Activated naive CD4-positive, alpha-beta T cell treated with anti-CD3 and anti-CD28 coated beads, Interleukin-2, amount 10 ng/mL, durations not matched to agents 7 days and 5 days (primary cell): ENCODE data around the gene SSBP3.

Experiments used
- CTCF ChIA-PET: fragments of 350-600 bp; sonication (Branson Sonifier 250); formaldehyde crosslinking; loops from one replicate; lab custom pipeline; 2021; ENCODE audit warnings: antibody characterized with exemption; lab: Charles Lee
- DNase-seq: peaks from one replicate; pipeline ENCODE4 v3.0.0-alpha.2; 2020
- H3K27ac Mint-ChIP-seq: one replicate; pipeline ENCODE4 v1.8.0; 2021; ENCODE audit warnings: mild to moderate bottlenecking, moderate library complexity, mixed read lengths
- H3K27me3 Mint-ChIP-seq: one replicate; pipeline ENCODE4 v1.8.0; 2021; ENCODE audit warnings: mild to moderate bottlenecking, mixed read lengths
- H3K36me3 Mint-ChIP-seq: one replicate; pipeline ENCODE4 v1.8.0; 2021; ENCODE audit warnings: mixed read lengths
- H3K4me1 Mint-ChIP-seq: one replicate; pipeline ENCODE4 v1.8.0; 2021; ENCODE audit warnings: mixed read lengths
- H3K4me3 Mint-ChIP-seq: one replicate; pipeline ENCODE4 v1.8.0; 2021; ENCODE audit warnings: mild to moderate bottlenecking, moderate library complexity, mixed read lengths
- H3K9me3 Mint-ChIP-seq: one replicate; pipeline ENCODE4 v1.8.0; 2021; ENCODE audit warnings: mixed read lengths

The SSBP3 gene

DNA sequence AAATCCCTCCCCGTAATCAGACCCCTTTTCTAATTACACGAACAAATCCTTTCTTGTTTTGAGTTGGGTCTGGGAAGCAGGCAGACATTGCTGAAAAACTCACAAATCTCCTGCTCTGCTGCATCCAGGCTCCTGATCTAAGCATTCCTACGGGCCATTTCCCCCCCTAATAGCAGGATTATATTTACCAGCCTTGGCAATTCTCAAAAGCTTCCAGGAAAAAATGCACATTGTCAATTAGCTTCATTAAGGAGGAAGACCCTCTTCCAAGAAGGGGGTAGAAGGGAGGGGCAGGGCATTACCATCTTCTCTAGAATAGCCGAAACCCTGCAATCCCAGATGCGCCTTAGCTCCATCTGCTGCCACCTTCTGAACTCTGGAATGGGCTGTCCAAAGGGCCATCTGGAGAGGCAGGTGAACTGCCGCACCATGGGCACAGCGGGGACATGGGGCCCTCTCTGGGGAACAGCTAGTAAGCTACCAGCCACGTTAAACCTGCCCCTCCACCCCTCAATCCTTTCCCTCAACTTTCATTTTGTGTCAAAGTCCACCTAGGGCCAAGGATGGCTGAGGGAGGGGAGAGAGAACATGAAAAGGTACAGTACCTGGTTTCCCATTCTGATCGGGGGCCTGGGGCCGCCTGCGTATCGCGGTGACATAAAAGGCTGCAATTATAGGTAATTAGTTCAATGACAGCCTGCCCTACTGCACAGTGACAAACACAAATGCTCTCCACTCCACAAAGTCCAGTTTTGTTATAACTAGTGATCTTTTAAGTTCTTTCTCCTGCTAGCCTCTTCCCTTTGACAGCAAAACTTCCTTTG lies 149.5 kb downstream of the SSBP3 start:
- no peaks in the 10 kb centered on the region for H3K9me3 Mint-ChIP-seq
- H3K4me3 Mint-ChIP-seq = no peak overlapping the region
- CTCF ChIA-PET = no interaction called here
- no peak for DNase-seq
- H3K27ac Mint-ChIP-seq = peak overlapping the region; percentile 30
- no peaks in the 10 kb centered on the region for H3K27me3 Mint-ChIP-seq
- peaks cover 6% of the 10 kb centered on the region for H3K4me1 Mint-ChIP-seq
- peaks cover 13% of the 10 kb centered on the region for H3K36me3 Mint-ChIP-seq

DNA sequence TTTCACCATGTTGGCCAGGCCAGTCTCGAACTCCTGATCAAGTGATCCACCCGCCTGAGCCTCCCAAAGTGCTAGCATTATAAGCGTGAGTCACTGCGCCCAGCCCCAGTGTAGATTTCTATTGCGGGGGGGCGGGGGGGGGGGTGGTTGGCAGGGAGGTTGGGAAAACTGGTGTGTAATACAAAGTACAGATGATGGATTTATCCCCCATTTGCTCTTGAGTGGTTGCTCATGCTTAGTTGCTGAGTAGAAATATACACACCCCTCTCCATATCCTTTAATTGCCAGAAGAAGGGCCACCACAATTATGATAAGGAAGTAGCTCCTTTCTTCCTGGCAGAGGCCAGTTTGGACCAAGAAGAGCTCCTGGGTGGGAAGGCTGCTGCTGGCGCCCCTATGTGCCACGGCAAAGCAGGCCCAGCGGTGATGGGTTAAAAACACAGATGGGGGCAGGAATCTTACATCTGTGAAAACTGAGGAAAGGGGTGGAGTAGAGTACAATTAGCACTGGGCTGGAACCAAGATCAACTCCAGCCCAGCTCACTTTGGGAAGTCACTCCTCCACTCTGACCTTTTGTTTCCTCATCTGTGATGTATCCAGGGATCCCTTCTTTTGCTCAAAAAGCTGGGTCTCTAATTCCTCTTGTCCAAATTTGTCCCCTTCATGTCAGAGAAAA lies 151.0 kb downstream of the SSBP3 start:
- no peaks in the 10 kb centered on the region for H3K27me3 Mint-ChIP-seq
- no peaks in the 10 kb centered on the region for H3K9me3 Mint-ChIP-seq
- CTCF ChIA-PET = no interaction called here
- peaks cover 11% of the 10 kb centered on the region for H3K36me3 Mint-ChIP-seq
- H3K4me1 Mint-ChIP-seq = peaks cover 2% of the 10 kb centered on the region
- no peak for DNase-seq
- H3K4me3 Mint-ChIP-seq = no peak overlapping the region
- no peak overlapping the region for H3K27ac Mint-ChIP-seq

DNA sequence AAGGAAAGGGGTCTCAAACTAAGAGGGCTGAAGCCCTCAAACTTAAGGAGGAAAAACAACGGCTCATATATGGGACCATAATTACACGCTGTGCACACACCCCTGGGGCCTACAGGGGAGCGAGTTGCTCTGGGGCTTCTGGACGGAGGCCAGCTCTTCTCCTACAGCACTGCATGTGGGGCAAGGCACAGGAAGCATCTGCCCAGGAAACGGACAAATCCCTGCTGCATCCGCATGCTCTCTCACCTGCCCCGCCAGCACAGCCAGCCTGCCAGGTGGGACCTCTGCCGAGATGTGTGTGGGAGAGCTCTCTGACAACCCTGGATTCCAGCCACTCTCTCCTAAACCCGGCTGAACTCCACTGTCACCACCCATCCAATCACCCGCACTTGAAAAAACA lies 152.1 kb downstream of the SSBP3 start:
- H3K27ac Mint-ChIP-seq = peak overlapping the region; percentile 60

DNA sequence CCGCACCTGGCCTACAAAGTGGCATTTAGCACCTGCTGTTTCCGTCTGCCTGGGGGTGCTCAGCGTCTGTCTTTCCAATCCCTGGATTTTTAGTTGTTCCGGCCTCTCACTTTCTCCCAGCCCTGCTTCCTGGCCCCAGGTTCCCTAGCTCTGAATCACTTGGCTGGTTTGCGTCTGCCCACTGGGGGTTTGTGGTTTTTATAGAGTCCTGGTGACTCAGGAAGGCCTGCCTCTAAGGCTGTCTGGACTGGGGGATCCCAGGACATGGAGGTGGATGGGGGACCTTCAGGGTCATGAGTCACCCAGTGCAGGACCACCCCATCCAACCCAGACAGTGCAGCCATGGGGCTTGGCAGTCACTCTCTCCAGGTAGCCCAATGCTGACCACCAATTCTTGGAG lies 152.7 kb downstream of the SSBP3 start:
- Mint-ChIP-seq H3K27ac (no peak overlapping the region), H3K4me3 (no peak overlapping the region), H3K4me1 (peaks cover 2% of the 10 kb centered on the region), H3K9me3 (no peaks in the 10 kb centered on the region), H3K27me3 (no peaks in the 10 kb centered on the region), H3K36me3 (peaks cover 15% of the 10 kb centered on the region)
- CTCF ChIA-PET = no interaction called here
- no peak for DNase-seq

More for the DNA sequence above, 152.1 kb downstream of the SSBP3 start:
- CTCF ChIA-PET = no interaction called here
- Mint-ChIP-seq H3K9me3 (no peaks in the 10 kb centered on the region), H3K4me3 (no peak overlapping the region), H3K27me3 (no peaks in the 10 kb centered on the region), H3K4me1 (peaks cover 2% of the 10 kb centered on the region), H3K36me3 (peaks cover 13% of the 10 kb centered on the region)
- DNase-seq = no peak

DNA sequence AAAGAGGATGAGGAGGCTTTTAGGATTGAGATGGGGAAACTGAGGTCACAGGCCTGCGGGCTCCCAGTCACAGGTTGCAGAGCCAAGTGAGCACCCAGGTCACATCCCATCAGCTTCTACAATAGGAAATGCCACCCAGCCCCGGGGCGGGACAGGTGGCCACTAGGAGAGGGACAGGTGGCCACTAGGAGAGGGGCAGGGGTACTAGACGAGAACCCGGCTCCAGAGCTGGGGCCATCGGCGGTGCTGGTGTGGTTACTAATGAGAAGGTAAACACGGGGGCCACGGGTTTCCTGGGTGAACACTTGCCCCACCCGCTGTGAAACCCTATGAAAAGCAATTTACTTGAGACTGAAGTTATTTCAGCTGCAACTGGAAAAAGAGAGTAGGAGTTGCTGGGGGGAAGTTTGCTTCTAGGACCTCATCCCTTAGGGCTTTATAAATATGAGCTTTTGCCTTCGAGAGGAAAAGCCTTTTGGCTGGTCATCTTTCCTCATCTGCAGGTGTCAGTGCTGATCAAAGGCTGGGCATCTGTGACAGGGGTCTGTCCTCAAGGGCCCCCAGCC lies 153.7 kb downstream of the SSBP3 start:
- H3K27ac Mint-ChIP-seq = peak overlapping the region; percentile 24

DNA sequence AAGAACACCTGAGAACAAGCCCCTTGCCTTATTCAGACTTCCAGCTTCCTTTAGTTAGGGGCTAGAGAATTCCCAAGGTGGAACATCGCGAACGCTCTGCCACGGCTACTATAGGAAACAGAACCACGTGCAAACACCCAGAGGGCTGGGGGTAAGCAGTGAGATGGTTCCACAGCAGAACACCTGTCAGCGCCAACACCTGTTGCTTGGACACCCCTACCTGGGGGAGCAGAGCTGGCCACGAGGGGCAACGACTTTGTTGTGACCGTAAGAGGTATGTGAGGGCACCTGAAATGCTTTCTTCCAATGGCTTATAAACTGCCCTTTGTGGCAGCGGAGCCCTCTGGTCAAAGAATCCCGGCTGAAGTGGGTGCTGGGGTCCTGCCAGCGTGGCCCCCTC lies 155.5 kb downstream of the SSBP3 start:
- H3K9me3 Mint-ChIP-seq = no peaks in the 10 kb centered on the region
- H3K36me3 Mint-ChIP-seq = peaks cover 7% of the 10 kb centered on the region
- no peaks in the 10 kb centered on the region for H3K4me1 Mint-ChIP-seq
- no peak overlapping the region for H3K4me3 Mint-ChIP-seq
- H3K27ac Mint-ChIP-seq = no peak overlapping the region
- no peak for DNase-seq
- CTCF ChIA-PET = no interaction called here
- H3K27me3 Mint-ChIP-seq = no peaks in the 10 kb centered on the region

More for the DNA sequence above, 153.7 kb downstream of the SSBP3 start:
- H3K36me3 Mint-ChIP-seq = peaks cover 14% of the 10 kb centered on the region
- DNase-seq = no peak
- CTCF ChIA-PET = no interaction called here
- no peak overlapping the region for H3K4me3 Mint-ChIP-seq
- H3K9me3 Mint-ChIP-seq = no peaks in the 10 kb centered on the region
- H3K4me1 Mint-ChIP-seq = peaks cover 2% of the 10 kb centered on the region
- no peaks in the 10 kb centered on the region for H3K27me3 Mint-ChIP-seq

DNA sequence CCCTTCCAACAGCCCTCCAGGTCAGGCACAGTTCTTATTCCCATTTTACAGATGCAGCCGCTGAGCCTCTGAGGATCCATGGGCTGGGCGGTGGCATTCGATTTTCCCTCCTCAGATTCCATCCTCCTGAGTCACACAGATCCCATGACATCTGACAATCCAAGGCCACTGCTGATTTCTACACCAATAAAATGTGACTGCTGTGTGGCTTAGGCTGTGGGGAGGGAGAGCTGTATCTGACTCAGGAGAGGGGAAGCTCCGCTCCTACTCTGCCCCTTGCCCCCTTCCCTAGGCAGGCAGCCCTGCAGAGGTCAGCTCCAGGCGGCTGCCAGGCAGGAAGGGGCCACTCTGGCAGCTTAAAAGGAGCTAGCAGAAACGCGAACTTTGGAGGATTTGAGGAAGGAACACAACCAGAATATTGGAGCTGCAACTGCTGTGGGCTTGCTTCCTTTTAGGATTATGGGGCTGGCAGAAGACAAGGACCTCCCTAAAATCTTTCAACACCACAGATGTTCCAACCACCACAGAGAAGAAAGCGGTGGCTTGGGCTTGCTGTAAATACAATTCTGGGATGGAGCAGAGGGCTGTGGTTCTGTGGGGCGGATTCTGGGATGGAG lies 156.3 kb downstream of the SSBP3 start:
- Mint-ChIP-seq H3K36me3 (peaks cover 7% of the 10 kb centered on the region), H3K9me3 (no peaks in the 10 kb centered on the region), H3K4me3 (no peak overlapping the region), H3K27ac (no peak overlapping the region), H3K4me1 (no peaks in the 10 kb centered on the region), H3K27me3 (no peaks in the 10 kb centered on the region)
- DNase-seq = no peak
- CTCF ChIA-PET = interaction anchor here (0.9 kb wide), 1 partner anchor 12 kb away, joined by 3 read pairs; no protein-coding TSS in a partner anchor

DNA sequence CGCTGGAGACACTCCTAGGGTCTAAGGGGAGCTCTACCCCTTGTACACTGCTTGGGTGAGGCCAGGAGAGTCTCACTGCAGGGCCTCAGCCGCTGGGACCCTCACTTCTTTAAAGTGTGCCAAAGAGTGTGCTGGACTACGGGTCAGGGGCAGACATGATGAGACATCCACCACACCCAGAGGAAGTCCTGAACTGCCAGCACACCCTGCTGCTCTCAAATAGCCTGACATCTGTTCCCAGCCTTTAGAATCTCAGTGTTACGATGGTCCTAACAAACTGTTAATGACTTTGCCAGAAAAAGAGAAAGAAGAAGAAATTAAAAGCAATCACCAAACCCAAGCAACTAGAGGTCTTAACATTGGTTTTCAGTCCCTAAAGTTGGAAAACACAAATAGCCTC lies 157.2 kb downstream of the SSBP3 start:
- H3K4me3 Mint-ChIP-seq = no peak overlapping the region
- no peak overlapping the region for H3K27ac Mint-ChIP-seq
- H3K36me3 Mint-ChIP-seq = peaks cover 10% of the 10 kb centered on the region
- CTCF ChIA-PET = interaction anchor here (0.7 kb wide), 1 partner anchor 67 kb away, joined by 3 read pairs; no protein-coding TSS in a partner anchor
- H3K9me3 Mint-ChIP-seq = no peaks in the 10 kb centered on the region
- H3K27me3 Mint-ChIP-seq = no peaks in the 10 kb centered on the region
- DNase-seq = no peak
- H3K4me1 Mint-ChIP-seq = no peaks in the 10 kb centered on the region

DNA sequence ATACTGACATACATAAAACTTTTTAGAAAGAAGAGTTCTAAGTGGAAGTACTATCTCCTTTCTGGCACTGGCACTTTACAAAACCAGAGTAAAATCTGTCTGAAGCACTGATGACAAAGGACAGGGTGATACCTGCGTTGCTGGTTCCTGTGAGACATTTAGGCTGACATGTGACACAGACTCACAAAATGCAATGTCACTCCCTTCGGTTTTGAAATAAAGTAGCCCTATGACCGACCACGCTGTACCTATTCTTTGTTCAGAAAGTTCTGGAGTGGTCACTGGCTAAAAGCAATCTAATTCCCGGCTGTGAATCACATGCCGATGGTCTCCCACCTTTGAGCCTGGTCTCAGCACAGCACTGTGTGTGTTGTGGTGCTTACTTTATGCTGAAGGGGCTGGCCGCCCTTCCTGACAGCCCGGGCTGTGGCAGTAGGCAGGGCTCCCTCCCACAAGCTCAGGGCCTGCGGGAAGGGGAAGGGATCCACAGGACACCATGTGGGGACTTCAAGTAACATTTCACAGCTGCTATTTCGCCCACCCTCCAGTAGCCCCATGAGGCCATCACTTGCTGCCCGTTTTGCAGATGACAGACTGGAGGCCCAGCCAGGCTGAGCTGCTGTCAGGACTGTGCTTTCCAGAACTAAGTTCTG lies 158.2 kb downstream of the SSBP3 start:
- Mint-ChIP-seq H3K27me3 (no peaks in the 10 kb centered on the region), H3K9me3 (no peaks in the 10 kb centered on the region), H3K4me3 (no peak overlapping the region), H3K4me1 (no peaks in the 10 kb centered on the region), H3K27ac (no peak overlapping the region), H3K36me3 (peaks cover 13% of the 10 kb centered on the region)
- no peak for DNase-seq
- CTCF ChIA-PET = no interaction called here

DNA sequence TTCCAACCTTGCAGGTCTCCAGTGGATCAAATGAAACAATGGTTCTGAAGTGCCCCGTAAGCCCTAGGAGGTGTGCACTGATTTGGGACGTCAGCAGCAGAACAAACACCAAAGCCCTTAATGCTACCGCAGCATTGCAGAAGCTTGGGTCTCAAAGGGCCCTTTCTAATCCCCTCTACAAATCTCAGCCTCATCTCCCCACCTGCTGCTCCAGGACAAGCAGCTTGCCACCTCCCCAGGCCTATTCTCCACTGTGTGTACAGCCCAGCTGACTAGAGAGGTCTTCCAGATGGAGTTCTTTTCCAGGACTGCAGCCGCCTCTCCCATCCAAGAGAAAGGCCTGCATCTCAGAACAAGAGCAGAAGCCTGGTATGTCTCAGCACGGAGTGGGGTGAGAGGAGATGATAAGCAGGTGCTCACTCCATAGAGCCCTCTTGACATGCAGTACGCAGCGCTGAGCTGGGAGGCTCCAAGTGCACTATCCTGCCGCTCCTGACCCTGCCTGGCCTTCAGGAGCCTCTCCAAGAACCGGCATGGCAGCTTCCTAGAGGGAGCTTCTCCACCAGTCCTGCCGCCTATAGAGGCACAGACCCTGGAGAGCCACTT lies 160.0 kb downstream of the SSBP3 start:
- Mint-ChIP-seq H3K4me1 (no peaks in the 10 kb centered on the region), H3K36me3 (peaks cover 17% of the 10 kb centered on the region), H3K27ac (peak overlapping the region; percentile 37), H3K4me3 (no peak overlapping the region), H3K9me3 (no peaks in the 10 kb centered on the region), H3K27me3 (no peaks in the 10 kb centered on the region)
- CTCF ChIA-PET = no interaction called here
- no peak for DNase-seq

DNA sequence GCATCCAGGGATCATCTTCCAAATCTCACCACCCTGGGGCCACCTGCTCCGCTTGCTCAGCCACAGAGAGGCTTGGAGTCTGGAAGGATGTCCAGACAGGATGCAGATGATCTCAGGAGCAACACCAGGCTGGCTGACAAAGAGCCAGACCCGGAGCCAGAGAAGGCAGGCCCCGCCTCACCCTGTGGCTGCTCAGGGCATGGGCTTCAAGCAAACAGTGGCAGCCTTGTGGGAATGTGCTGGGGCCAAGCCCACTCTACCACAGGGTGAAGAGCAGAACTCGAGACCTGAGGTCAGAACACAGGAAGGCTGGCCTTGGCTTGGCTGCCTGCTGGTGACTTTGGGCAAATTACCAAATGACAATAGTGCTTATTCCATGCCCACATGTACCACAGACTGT lies 160.7 kb downstream of the SSBP3 start:
- Mint-ChIP-seq H3K27me3 (no peaks in the 10 kb centered on the region), H3K27ac (peak overlapping the region; percentile 30), H3K4me3 (no peak overlapping the region), H3K36me3 (peaks cover 15% of the 10 kb centered on the region), H3K4me1 (no peaks in the 10 kb centered on the region), H3K9me3 (no peaks in the 10 kb centered on the region)
- CTCF ChIA-PET = no interaction called here
- no peak for DNase-seq

DNA sequence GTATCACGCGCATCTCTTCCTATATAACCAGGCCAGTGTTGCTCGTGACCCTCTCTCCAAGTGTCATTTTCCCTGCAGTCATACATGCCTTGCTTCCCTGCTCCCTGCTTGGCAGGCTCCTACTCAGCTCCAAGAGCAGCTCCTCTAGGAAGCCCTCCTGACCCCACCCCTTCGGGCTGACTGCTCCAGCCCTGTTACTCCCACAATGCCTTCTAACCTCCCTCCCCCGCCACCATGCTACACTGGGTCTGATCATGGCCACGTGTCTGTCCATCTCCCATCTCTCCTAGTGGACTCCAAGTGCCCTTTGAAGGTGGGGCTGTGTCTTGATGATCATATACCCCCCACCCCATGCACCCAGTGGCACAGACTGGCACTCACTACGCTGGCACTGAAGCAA lies 161.5 kb downstream of the SSBP3 start:
- Mint-ChIP-seq H3K27ac (no peak overlapping the region), H3K4me3 (no peak overlapping the region), H3K9me3 (no peaks in the 10 kb centered on the region), H3K4me1 (no peaks in the 10 kb centered on the region), H3K27me3 (no peaks in the 10 kb centered on the region), H3K36me3 (peaks cover 15% of the 10 kb centered on the region)
- CTCF ChIA-PET = no interaction called here
- DNase-seq = no peak

DNA sequence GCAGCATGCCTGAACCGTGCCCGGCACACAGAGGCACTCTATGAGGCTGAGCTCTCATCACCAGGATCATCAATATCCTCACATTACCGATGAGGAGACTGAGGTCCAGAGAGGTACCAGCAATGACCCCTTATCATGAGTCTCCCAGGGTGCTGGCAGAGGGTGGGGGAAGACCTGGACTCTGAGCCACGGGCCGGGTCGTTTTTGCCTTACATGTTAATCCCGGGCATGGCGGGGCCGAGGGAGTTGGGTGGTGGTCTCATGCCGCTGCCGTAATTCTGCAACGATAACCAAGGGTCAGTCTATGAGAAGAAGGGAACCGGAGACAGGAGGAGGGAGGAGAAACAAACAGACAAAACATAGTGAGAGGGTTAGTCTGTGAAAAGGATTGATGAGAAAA lies 163.2 kb downstream of the SSBP3 start:
- CTCF ChIA-PET = interaction anchor here (0.6 kb wide), 1 partner anchor 15 kb away, joined by 3 read pairs; no protein-coding TSS in a partner anchor
- no peaks in the 10 kb centered on the region for H3K9me3 Mint-ChIP-seq
- H3K4me3 Mint-ChIP-seq = no peak overlapping the region
- DNase-seq = no peak
- H3K4me1 Mint-ChIP-seq = no peaks in the 10 kb centered on the region
- H3K27me3 Mint-ChIP-seq = no peaks in the 10 kb centered on the region
- peaks cover 15% of the 10 kb centered on the region for H3K36me3 Mint-ChIP-seq
- H3K27ac Mint-ChIP-seq = peak overlapping the region; percentile 33
